MCF 10A (cell line): Measurements from ENCODE around the gene GAGE12D. TPM values are rescaled to one million over a fixed set of nuclear protein-coding genes. Genes with fewer than 3 reads are reported as not detected.
"Not testable (repeated sequence)": the region's sequence is repeated elsewhere in the genome, so short reads cannot be mapped to it uniquely, and the experiment has no call there.

Experiments used
- Bru-seq: library from RNA; stranded (reverse); fragments of 400-500 nt; gene quantifications from one replicate; lab custom pipeline; 2021; lab: Mats Ljungman, UMichigan
- BruChase-seq, 2 experiments: library from RNA; stranded (reverse); fragments of 400-500 nt; gene quantifications; one replicate each; lab custom pipeline; 2021; lab: Mats Ljungman, UMichigan
- BruUV-seq: library from RNA; stranded (reverse); fragments of 400-500 nt; replicated peaks from 2 replicates; lab custom pipeline; 2021; lab: Mats Ljungman, UMichigan
- CTCF ChIA-PET: fragments of 300-600 bp; sonication (Branson Sonifier 250); formaldehyde crosslinking; extraction: SDS; loops from one replicate; lab custom pipeline; 2021; ENCODE audit warnings: antibody characterized with exemption, inconsistent platforms; lab: Yijun Ruan, JAX
- POLR2A ChIA-PET: fragments of 300-600, 350-650 bp; sonication (Branson Sonifier 250); formaldehyde crosslinking; extraction: SDS; loops from one replicate; lab custom pipeline; 2020; ENCODE audit warnings: antibody characterized with exemption, inconsistent platforms; lab: Yijun Ruan, JAX
- DNase-seq: peaks from one replicate; pipeline ENCODE4 v3.0.0-alpha.2; 2018; ENCODE audit not compliant: unreplicated experiment
- H3K27ac Mint-ChIP-seq: one replicate; pipeline ENCODE4 v1.8.0; 2022; ENCODE audit warnings: mild to moderate bottlenecking, low read depth, mixed read lengths; ENCODE audit not compliant: unreplicated experiment
- H3K27me3 Mint-ChIP-seq: one replicate; pipeline ENCODE4 v1.8.0; 2022; ENCODE audit warnings: mixed read lengths; ENCODE audit not compliant: insufficient read depth, unreplicated experiment
- H3K36me3 Mint-ChIP-seq: one replicate; pipeline ENCODE4 v1.8.0; 2022; ENCODE audit warnings: mild to moderate bottlenecking, moderate library complexity, mixed read lengths; ENCODE audit not compliant: insufficient read depth, unreplicated experiment
- H3K4me1 Mint-ChIP-seq: one replicate; pipeline ENCODE4 v1.8.0; 2022; ENCODE audit warnings: mixed read lengths; ENCODE audit not compliant: insufficient read depth, unreplicated experiment
- H3K4me3 Mint-ChIP-seq: one replicate; pipeline ENCODE4 v1.8.0; 2022; ENCODE audit warnings: mild to moderate bottlenecking, moderate library complexity, mixed read lengths; ENCODE audit not compliant: unreplicated experiment
- H3K9me3 Mint-ChIP-seq: one replicate; pipeline ENCODE4 v1.8.0; 2022; ENCODE audit warnings: mixed read lengths; ENCODE audit not compliant: unreplicated experiment
- intact Hi-C: fragments of 100-400 bp; cut with micrococcal nuclease; formaldehyde crosslinking; loops from 2 replicates; pipeline ENCODE4 v1.14.1; 2022
- long read RNA-seq: library from polyadenylated mRNA; stranded (forward); transcript quantifications from one replicate; pipeline ENCODE4 v2.0.0, GENCODE V29; 2022
- total RNA-seq: library from RNA; stranded (reverse); gene quantifications from 2 replicates; pipeline ENCODE4 v1.2.3, GENCODE V29; 2022

The GAGE12D gene, protein sequence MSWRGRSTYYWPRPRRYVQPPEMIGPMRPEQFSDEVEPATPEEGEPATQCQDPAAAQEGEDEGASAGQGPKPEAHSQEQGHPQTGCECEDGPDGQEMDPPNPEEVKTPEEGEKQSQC
- total RNA-seq = not detected in 2 replicates
- Bru-seq, nascent RNA = not detected
- not detected for BruChase-seq, experiment 1, labeled RNA remaining after a 6-hour chase
- not detected for BruChase-seq, experiment 2, labeled RNA remaining after a 2-hour chase
- long read RNA-seq = 0 reads

DNA sequence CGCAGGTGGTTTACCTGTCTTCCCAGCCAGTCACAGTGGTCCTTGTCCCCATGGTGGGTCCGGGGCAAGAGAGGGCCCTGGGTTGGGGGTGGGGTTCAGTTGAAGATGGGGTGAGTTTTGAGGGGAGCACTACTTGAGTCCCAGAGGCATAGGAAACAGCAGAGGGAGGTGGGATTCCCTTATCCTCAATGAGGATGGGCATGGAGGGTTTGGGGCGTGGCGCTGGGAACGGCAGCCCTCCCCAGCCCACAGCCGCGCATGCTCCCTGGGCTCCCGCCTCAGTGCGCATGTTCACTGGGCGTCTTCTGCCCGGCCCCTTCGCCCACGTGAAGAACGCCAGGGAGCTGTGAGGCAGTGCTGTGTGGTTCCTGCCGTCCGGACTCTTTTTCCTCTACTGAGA lies at the start of gene GAGE12D:
GAGE12D (plus strand) TSS at position 301 of the 400 bp plus-strand sequence. CDS start 1,155 bp downstream, outside the sequence.
- CTCF ChIA-PET, POLR2A ChIA-PET, H3K27ac Mint-ChIP-seq, H3K4me3 Mint-ChIP-seq, H3K36me3 Mint-ChIP-seq, BruUV-seq, H3K9me3 Mint-ChIP-seq, DNase-seq, H3K4me1 Mint-ChIP-seq, H3K27me3 Mint-ChIP-seq, intact Hi-C loops: not testable (repeated sequence)

DNA sequence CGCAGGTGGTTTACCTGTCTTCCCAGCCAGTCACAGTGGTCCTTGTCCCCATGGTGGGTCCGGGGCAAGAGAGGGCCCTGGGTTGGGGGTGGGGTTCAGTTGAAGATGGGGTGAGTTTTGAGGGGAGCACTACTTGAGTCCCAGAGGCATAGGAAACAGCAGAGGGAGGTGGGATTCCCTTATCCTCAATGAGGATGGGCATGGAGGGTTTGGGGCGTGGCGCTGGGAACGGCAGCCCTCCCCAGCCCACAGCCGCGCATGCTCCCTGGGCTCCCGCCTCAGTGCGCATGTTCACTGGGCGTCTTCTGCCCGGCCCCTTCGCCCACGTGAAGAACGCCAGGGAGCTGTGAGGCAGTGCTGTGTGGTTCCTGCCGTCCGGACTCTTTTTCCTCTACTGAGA lies 9.7 kb upstream of the GAGE12D start, which contains the start of gene GAGE12C:
GAGE12C (plus strand) TSS at position 301 of the 400 bp plus-strand sequence. CDS start 1,155 bp downstream, outside the sequence.
- intact Hi-C loops, H3K36me3 Mint-ChIP-seq, BruUV-seq, DNase-seq, CTCF ChIA-PET, H3K4me3 Mint-ChIP-seq, H3K27ac Mint-ChIP-seq, H3K4me1 Mint-ChIP-seq, H3K9me3 Mint-ChIP-seq, H3K27me3 Mint-ChIP-seq, POLR2A ChIA-PET: not testable (repeated sequence)

DNA sequence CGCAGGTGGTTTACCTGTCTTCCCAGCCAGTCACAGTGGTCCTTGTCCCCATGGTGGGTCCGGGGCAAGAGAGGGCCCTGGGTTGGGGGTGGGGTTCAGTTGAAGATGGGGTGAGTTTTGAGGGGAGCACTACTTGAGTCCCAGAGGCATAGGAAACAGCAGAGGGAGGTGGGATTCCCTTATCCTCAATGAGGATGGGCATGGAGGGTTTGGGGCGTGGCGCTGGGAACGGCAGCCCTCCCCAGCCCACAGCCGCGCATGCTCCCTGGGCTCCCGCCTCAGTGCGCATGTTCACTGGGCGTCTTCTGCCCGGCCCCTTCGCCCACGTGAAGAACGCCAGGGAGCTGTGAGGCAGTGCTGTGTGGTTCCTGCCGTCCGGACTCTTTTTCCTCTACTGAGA lies 9.5 kb downstream of the GAGE12D start, which contains the start of gene GAGE12E:
GAGE12E (plus strand) TSS at position 301 of the 400 bp plus-strand sequence. CDS start 1,155 bp downstream, outside the sequence.
- CTCF ChIA-PET, H3K36me3 Mint-ChIP-seq, H3K27ac Mint-ChIP-seq, DNase-seq, H3K27me3 Mint-ChIP-seq, H3K9me3 Mint-ChIP-seq, POLR2A ChIA-PET, H3K4me3 Mint-ChIP-seq, H3K4me1 Mint-ChIP-seq, BruUV-seq, intact Hi-C loops: not testable (repeated sequence)

DNA sequence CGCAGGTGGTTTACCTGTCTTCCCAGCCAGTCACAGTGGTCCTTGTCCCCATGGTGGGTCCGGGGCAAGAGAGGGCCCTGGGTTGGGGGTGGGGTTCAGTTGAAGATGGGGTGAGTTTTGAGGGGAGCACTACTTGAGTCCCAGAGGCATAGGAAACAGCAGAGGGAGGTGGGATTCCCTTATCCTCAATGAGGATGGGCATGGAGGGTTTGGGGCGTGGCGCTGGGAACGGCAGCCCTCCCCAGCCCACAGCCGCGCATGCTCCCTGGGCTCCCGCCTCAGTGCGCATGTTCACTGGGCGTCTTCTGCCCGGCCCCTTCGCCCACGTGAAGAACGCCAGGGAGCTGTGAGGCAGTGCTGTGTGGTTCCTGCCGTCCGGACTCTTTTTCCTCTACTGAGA lies 19.0 kb downstream of the GAGE12D start, which contains the start of gene GAGE12F:
GAGE12F (plus strand) TSS at position 301 of the 400 bp plus-strand sequence. CDS start 1,155 bp downstream, outside the sequence.
- H3K27ac Mint-ChIP-seq, H3K36me3 Mint-ChIP-seq, CTCF ChIA-PET: not testable (repeated sequence)

DNA sequence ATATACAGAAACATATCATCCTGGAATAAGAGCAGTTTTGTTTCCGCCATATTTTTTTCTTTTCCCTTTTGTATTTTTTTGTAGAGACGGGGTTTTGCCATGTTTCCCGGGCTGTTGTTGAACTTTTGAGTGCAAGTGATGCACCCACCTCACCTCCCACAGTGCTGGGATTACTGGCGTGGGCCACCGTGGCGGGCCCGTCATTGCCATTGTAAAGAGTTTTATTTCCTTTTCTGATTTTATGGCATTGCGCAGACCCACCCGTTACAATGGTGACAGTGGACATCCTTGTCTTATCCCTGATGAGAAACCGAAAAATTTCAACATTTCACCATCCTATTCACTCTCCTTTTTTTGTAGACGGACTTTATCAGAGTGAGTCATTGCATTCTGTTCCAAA lies 27.2 kb downstream of the GAGE12D start:
- CTCF ChIA-PET, POLR2A ChIA-PET, H3K27me3 Mint-ChIP-seq, DNase-seq, intact Hi-C loops, H3K4me3 Mint-ChIP-seq, H3K9me3 Mint-ChIP-seq, H3K36me3 Mint-ChIP-seq, BruUV-seq, H3K27ac Mint-ChIP-seq, H3K4me1 Mint-ChIP-seq: not testable (repeated sequence)

More for the DNA sequence above, 19.0 kb downstream of the GAGE12D start, which contains the start of gene GAGE12F:
- H3K4me3 Mint-ChIP-seq, POLR2A ChIA-PET, DNase-seq, H3K4me1 Mint-ChIP-seq, BruUV-seq, H3K9me3 Mint-ChIP-seq, H3K27me3 Mint-ChIP-seq, intact Hi-C loops: not testable (repeated sequence)

DNA sequence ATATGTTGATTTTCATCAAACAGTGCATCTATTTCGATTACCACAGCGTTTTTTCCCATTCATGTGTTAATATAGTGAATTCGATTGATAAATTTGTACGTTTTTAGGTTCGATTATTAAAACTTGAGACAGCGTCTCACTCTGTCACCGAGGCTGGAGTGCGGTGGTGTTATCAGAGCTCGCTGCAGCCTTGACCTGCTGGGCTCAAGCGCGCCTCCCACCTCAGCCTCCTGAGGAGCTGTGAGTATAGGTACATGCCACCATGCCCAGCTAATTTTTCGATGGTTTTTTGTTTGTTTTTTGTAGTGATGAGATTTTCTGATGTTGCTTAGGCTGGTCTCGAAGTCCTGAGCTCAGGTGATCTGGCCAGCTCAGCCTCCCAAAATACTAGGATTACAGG lies 27.6 kb downstream of the GAGE12D start:
- H3K27me3 Mint-ChIP-seq, POLR2A ChIA-PET, BruUV-seq, H3K36me3 Mint-ChIP-seq, intact Hi-C loops, CTCF ChIA-PET, H3K9me3 Mint-ChIP-seq, DNase-seq, H3K4me3 Mint-ChIP-seq, H3K27ac Mint-ChIP-seq, H3K4me1 Mint-ChIP-seq: not testable (repeated sequence)

DNA sequence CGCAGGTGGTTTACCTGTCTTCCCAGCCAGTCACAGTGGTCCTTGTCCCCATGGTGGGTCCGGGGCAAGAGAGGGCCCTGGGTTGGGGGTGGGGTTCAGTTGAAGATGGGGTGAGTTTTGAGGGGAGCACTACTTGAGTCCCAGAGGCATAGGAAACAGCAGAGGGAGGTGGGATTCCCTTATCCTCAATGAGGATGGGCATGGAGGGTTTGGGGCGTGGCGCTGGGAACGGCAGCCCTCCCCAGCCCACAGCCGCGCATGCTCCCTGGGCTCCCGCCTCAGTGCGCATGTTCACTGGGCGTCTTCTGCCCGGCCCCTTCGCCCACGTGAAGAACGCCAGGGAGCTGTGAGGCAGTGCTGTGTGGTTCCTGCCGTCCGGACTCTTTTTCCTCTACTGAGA lies 28.6 kb downstream of the GAGE12D start, which contains the start of gene GAGE12G:
GAGE12G (plus strand) TSS at position 301 of the 400 bp plus-strand sequence. CDS start 1,155 bp downstream, outside the sequence.
- BruUV-seq, POLR2A ChIA-PET, H3K36me3 Mint-ChIP-seq, H3K27ac Mint-ChIP-seq, intact Hi-C loops, H3K4me3 Mint-ChIP-seq, CTCF ChIA-PET, H3K9me3 Mint-ChIP-seq, DNase-seq, H3K4me1 Mint-ChIP-seq, H3K27me3 Mint-ChIP-seq: not testable (repeated sequence)

DNA sequence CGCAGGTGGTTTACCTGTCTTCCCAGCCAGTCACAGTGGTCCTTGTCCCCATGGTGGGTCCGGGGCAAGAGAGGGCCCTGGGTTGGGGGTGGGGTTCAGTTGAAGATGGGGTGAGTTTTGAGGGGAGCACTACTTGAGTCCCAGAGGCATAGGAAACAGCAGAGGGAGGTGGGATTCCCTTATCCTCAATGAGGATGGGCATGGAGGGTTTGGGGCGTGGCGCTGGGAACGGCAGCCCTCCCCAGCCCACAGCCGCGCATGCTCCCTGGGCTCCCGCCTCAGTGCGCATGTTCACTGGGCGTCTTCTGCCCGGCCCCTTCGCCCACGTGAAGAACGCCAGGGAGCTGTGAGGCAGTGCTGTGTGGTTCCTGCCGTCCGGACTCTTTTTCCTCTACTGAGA lies 38.1 kb downstream of the GAGE12D start, which contains the start of gene GAGE12H:
GAGE12H (plus strand) TSS at position 301 of the 400 bp plus-strand sequence. CDS start 1,155 bp downstream, outside the sequence.
- POLR2A ChIA-PET, CTCF ChIA-PET, H3K36me3 Mint-ChIP-seq, H3K27me3 Mint-ChIP-seq, DNase-seq, intact Hi-C loops, BruUV-seq, H3K4me3 Mint-ChIP-seq, H3K4me1 Mint-ChIP-seq, H3K27ac Mint-ChIP-seq, H3K9me3 Mint-ChIP-seq: not testable (repeated sequence)

DNA sequence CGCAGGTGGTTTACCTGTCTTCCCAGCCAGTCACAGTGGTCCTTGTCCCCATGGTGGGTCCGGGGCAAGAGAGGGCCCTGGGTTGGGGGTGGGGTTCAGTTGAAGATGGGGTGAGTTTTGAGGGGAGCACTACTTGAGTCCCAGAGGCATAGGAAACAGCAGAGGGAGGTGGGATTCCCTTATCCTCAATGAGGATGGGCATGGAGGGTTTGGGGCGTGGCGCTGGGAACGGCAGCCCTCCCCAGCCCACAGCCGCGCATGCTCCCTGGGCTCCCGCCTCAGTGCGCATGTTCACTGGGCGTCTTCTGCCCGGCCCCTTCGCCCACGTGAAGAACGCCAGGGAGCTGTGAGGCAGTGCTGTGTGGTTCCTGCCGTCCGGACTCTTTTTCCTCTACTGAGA lies 47.7 kb downstream of the GAGE12D start, which contains the start of gene GAGE2A:
GAGE2A (plus strand) TSS at position 301 of the 400 bp plus-strand sequence. CDS start 1,155 bp downstream, outside the sequence.
- H3K4me1 Mint-ChIP-seq, H3K36me3 Mint-ChIP-seq, H3K4me3 Mint-ChIP-seq, H3K27me3 Mint-ChIP-seq, CTCF ChIA-PET, POLR2A ChIA-PET, DNase-seq, H3K9me3 Mint-ChIP-seq, BruUV-seq, intact Hi-C loops, H3K27ac Mint-ChIP-seq: not testable (repeated sequence)
